SU-DHL-6 (cell line): Measurements from ENCODE around the gene ADNP.

ENCODE experiments used
- H2AFZ ChIP-seq: fragments of 200-600 bp; sonication (generic); 2 replicates; pipeline ENCODE4 v1.6.1; 2014; ENCODE audit warnings: low read depth, mild to moderate bottlenecking, moderate library complexity, mixed read lengths, antibody characterized with exemption, low read length; ENCODE audit not compliant: severe bottlenecking
- H3F3A ChIP-seq: fragments of 200-600 bp; shearing (Covaris generic); 2 replicates; pipeline ENCODE4 v1.6.0; 2016; ENCODE audit warnings: antibody characterized with exemption, mild to moderate bottlenecking; ENCODE audit not compliant: insufficient read depth
- H3K27ac ChIP-seq: fragments of 200-600 bp; sonication (generic); 2 replicates; pipeline ENCODE4 v1.5.1; 2016; ENCODE audit warnings: low read depth, mild to moderate bottlenecking, low read length, moderate library complexity, mixed read lengths
- H3K27me3 ChIP-seq: fragments of 200-600 bp; sonication (generic), shearing (Covaris generic); 2 replicates; pipeline ENCODE4 v1.6.0; 2014; ENCODE audit warnings: mild to moderate bottlenecking, low read length
- H3K36me3 ChIP-seq: fragments of 200-600 bp; sonication (generic); 2 replicates; pipeline ENCODE4 v1.6.1; 2014; ENCODE audit warnings: mild to moderate bottlenecking, low read length, mixed read lengths
- H3K4me2 ChIP-seq: fragments of 300-600, 200-600 bp; shearing (Covaris generic), sonication (generic); 2 replicates; pipeline ENCODE4 v1.6.0; 2014; ENCODE audit warnings: low read length, low read depth, mild to moderate bottlenecking; ENCODE audit not compliant: poor library complexity, severe bottlenecking
- H3K4me3 ChIP-seq: fragments of 200-600 bp; sonication (generic); 2 replicates; pipeline ENCODE4 v1.5.1; 2014; ENCODE audit warnings: antibody characterized with exemption, low read length, mild to moderate bottlenecking, mixed read lengths; ENCODE audit not compliant: insufficient read depth, poor library complexity, severe bottlenecking
- H3K79me2 ChIP-seq: fragments of 200-600 bp; sonication (generic); 2 replicates; pipeline ENCODE4 v1.6.1; 2014; ENCODE audit warnings: mild to moderate bottlenecking, low read length, moderate library complexity; ENCODE audit not compliant: insufficient read depth
- H3K9ac ChIP-seq: fragments of 200-600 bp; sonication (generic); 2 replicates; pipeline ENCODE4 v1.7.0; 2014; ENCODE audit warnings: mild to moderate bottlenecking, low read length
- H3K9me2 ChIP-seq: fragments of 200-600 bp; sonication (generic); replicated peaks from 2 replicates; pipeline ENCODE4 v1.6.1; 2014; ENCODE audit warnings: low read length; ENCODE audit not compliant: insufficient read depth
- H3K9me3 ChIP-seq: fragments of 200-600 bp; sonication (generic); 2 replicates; pipeline ENCODE4 v1.6.1; 2014; ENCODE audit warnings: low read length, mixed read lengths; ENCODE audit not compliant: insufficient read depth
- H4K20me1 ChIP-seq: fragments of 200-600 bp; sonication (generic); 2 replicates; pipeline ENCODE4 v1.6.1; 2014; ENCODE audit warnings: low read depth, mild to moderate bottlenecking, antibody characterized with exemption, low read length, moderate library complexity, mixed read lengths
- EZH2phosphoT487 ChIP-seq: fragments of 200-600 bp; sonication (generic), shearing (Covaris generic); conservative IDR thresholded peaks from 2 replicates; pipeline ENCODE4 v1.6.1; 2018; ENCODE audit warnings: mild to moderate bottlenecking, antibody characterized with exemption, low read length, moderate library complexity, mixed read lengths
- TF ChIP-seq, protein P1 (sequence below): fragments of 200-600 bp; sonication (generic); IDR thresholded peaks from one replicate; pipeline ENCODE4 v1.5.1; 2017; ENCODE audit warnings: antibody characterized with exemption, mild to moderate bottlenecking, low read length, moderate library complexity; ENCODE audit not compliant: insufficient read depth, poor library complexity, severe bottlenecking

ADNP gene

DNA sequence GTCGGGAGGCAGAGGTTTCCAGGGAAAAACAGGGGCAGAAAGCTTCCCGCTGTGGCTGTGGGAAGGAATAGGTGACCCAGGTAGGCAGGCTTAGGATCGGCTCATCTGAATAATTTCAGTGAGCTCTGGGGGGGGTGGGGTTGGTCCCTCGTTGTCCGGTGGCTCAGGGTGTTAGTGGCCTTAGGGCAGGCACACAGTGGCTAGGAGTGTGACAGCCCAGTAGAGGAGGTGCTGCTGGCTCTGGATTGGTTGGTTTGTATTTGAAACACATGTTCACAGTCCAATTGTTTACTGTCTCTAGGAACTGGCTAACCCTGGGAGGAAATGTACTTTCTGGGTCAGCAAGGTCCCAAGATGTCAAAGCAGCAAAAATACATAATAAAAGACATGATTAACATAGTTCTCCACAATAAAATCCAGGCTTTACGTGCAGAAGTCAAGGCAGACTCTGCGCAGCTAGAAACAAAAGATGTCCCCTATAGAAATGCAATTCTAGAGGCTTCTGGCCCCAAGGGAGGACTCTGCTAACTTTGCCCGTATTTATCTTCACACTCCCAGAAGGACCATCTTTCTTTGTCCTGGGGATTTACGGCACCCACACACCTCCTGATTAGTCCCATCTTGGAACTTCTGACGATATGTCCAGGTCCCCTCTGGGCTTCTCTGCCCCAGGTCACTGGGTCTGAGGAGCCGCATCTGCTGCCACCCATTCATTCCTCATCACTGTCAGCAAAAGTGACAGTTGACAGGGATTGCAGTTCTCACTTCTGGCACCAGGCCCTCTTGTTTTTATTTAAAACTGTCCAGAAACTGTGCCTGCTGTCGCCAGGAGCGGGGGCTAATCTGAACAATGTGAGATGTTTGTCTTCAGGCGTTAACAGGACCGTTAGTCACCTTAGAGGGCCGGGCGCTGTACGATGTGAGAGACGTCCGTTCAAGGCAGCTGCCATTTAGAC lies 46.1 kb upstream of the ADNP start:
- Histone ChIP-seq H3K4me2 (no peak overlapping the region), H3K36me3 (no peaks in the 10 kb centered on the region), H3F3A (no peaks in the 10 kb centered on the region), H3K27ac (no peak overlapping the region), H3K27me3 (no peaks in the 10 kb centered on the region), H3K79me2 (no peaks in the 10 kb centered on the region), H3K9ac (no peak overlapping the region), H3K9me2 (no peaks in the 10 kb centered on the region), H2AFZ (no peak overlapping the region), H4K20me1 (no peaks in the 10 kb centered on the region), H3K4me3 (no peak overlapping the region), H3K9me3 (no peaks in the 10 kb centered on the region)
- no peak for TF ChIP-seq EZH2phosphoT487
- TF ChIP-seq, protein P1, sequence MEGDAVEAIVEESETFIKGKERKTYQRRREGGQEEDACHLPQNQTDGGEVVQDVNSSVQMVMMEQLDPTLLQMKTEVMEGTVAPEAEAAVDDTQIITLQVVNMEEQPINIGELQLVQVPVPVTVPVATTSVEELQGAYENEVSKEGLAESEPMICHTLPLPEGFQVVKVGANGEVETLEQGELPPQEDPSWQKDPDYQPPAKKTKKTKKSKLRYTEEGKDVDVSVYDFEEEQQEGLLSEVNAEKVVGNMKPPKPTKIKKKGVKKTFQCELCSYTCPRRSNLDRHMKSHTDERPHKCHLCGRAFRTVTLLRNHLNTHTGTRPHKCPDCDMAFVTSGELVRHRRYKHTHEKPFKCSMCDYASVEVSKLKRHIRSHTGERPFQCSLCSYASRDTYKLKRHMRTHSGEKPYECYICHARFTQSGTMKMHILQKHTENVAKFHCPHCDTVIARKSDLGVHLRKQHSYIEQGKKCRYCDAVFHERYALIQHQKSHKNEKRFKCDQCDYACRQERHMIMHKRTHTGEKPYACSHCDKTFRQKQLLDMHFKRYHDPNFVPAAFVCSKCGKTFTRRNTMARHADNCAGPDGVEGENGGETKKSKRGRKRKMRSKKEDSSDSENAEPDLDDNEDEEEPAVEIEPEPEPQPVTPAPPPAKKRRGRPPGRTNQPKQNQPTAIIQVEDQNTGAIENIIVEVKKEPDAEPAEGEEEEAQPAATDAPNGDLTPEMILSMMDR = no peak

GRCh38 chr20:50975701-50976330 lies 44.6 kb upstream of the ADNP start:
- H3K36me3 ChIP-seq = no peaks in the 10 kb centered on the region
- H2AFZ ChIP-seq = no peak overlapping the region
- no peak for TF ChIP-seq EZH2phosphoT487
- no peaks in the 10 kb centered on the region for H4K20me1 ChIP-seq
- H3K79me2 ChIP-seq = no peaks in the 10 kb centered on the region
- H3K4me2 ChIP-seq = no peak overlapping the region
- H3K9ac ChIP-seq = no peak overlapping the region
- no peaks in the 10 kb centered on the region for H3K27me3 ChIP-seq
- no peak overlapping the region for H3K27ac ChIP-seq
- no peaks in the 10 kb centered on the region for H3K9me3 ChIP-seq
- no peak overlapping the region for H3K4me3 ChIP-seq
- H3K9me2 ChIP-seq = no peaks in the 10 kb centered on the region
- no peaks in the 10 kb centered on the region for H3F3A ChIP-seq

DNA sequence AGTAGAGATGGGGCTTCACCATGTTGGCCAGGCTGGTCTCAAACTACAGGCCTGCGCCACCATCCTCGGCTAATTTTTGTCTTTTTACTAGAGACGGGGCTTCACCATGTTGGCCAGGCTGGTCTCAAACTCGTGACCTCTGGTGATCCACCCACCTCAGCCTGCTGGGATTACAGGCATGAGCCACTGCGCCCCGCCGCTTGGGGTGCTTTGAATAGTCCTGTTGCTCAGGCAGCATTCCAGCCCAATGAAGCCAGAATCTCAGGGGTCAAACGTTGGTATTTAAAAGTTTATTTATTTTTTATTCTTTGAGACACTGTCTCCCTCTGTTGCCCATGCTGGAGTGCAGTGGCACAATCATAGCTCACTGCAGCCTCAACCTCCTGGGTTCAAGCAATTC lies 38.7 kb upstream of the ADNP start:
- H3K27me3 ChIP-seq = no peaks in the 10 kb centered on the region
- no peaks in the 10 kb centered on the region for H3F3A ChIP-seq
- no peaks in the 10 kb centered on the region for H3K36me3 ChIP-seq
- H3K9me2 ChIP-seq = no peaks in the 10 kb centered on the region
- TF ChIP-seq EZH2phosphoT487 = no peak
- TF ChIP-seq, protein P1 = no peak
- H3K9me3 ChIP-seq = no peaks in the 10 kb centered on the region
- no peak overlapping the region for H3K9ac ChIP-seq
- no peak overlapping the region for H2AFZ ChIP-seq
- no peak overlapping the region for H3K4me2 ChIP-seq
- no peak overlapping the region for H3K4me3 ChIP-seq
- no peaks in the 10 kb centered on the region for H4K20me1 ChIP-seq
- H3K79me2 ChIP-seq = no peaks in the 10 kb centered on the region
- H3K27ac ChIP-seq = no peak overlapping the region

GRCh38 chr20:50969435-50969834 lies 38.2 kb upstream of the ADNP start:
- no peak overlapping the region for H2AFZ ChIP-seq
- no peak overlapping the region for H3K27ac ChIP-seq
- no peaks in the 10 kb centered on the region for H3F3A ChIP-seq
- H3K9me3 ChIP-seq = no peaks in the 10 kb centered on the region
- no peaks in the 10 kb centered on the region for H4K20me1 ChIP-seq
- H3K4me3 ChIP-seq = no peak overlapping the region
- no peak overlapping the region for H3K4me2 ChIP-seq
- no peaks in the 10 kb centered on the region for H3K36me3 ChIP-seq
- H3K9ac ChIP-seq = no peak overlapping the region
- no peaks in the 10 kb centered on the region for H3K9me2 ChIP-seq
- TF ChIP-seq, protein P1 = no peak
- no peak for TF ChIP-seq EZH2phosphoT487
- H3K27me3 ChIP-seq = no peaks in the 10 kb centered on the region
- no peaks in the 10 kb centered on the region for H3K79me2 ChIP-seq
